PC-9 (cell line): ENCODE measurements around the gene FUT6. TPM values are rescaled to one million over a fixed set of nuclear protein-coding genes. Genes with fewer than 3 reads are reported as not detected.

ENCODE experiments used
- BruUV-seq: library from RNA; stranded (reverse); fragments of 400-500 nt; replicated peaks from 2 replicates; lab custom pipeline; 2021; lab: Mats Ljungman, UMichigan
- CTCF ChIA-PET: fragments of 300-600 bp; sonication (Branson Sonifier 250); formaldehyde crosslinking; loops from one replicate; lab custom pipeline; 2022; ENCODE audit warnings: antibody characterized with exemption; lab: Charles Lee
- POLR2A ChIA-PET: fragments of 300-600 bp; sonication (Branson Sonifier 250); formaldehyde crosslinking; loops from one replicate; lab custom pipeline; 2022; ENCODE audit warnings: antibody characterized with exemption; ENCODE audit not compliant: unreplicated experiment; lab: Charles Lee
- DNase-seq, 2 experiments: peaks; one replicate each; pipeline versions ENCODE4 v3.0.0 to v3.0.0-alpha.2; 2015 to 2022; ENCODE audit warnings: mixed read lengths in 1 of 2
- H2AFZ ChIP-seq: fragments of 200-600 bp; sonication (generic); 2 replicates; pipeline ENCODE4 v1.8.1; 2017; ENCODE audit warnings: antibody characterized with exemption
- H3F3A ChIP-seq: fragments of 200-600 bp; sonication (generic); 2 replicates; pipeline ENCODE4 v1.8.1; 2017; ENCODE audit warnings: antibody characterized with exemption, mild to moderate bottlenecking, low read depth; ENCODE audit not compliant: insufficient read depth
- H3K27ac ChIP-seq: fragments of 200-600 bp; sonication (generic); 2 replicates; pipeline ENCODE4 v1.6.1; 2016; ENCODE audit warnings: mixed run types
- H3K27me3 ChIP-seq: fragments of 200-600 bp; sonication (generic); 2 replicates; pipeline ENCODE4 v1.6.1; 2016; ENCODE audit warnings: low read depth, mixed run types; ENCODE audit not compliant: insufficient read depth
- H3K36me3 ChIP-seq: fragments of 200-600 bp; sonication (generic); 2 replicates; pipeline ENCODE4 v1.6.1; 2016; ENCODE audit warnings: low read depth, mixed run types
- H3K4me1 ChIP-seq: fragments of 200-600 bp; sonication (generic); replicated peaks from 2 replicates; pipeline ENCODE4 v1.6.1; 2016; ENCODE audit warnings: mixed run types; ENCODE audit not compliant: insufficient read depth
- H3K4me2 ChIP-seq: fragments of 200-600 bp; sonication (generic); 2 replicates; pipeline ENCODE4 v1.6.1; 2017; ENCODE audit warnings: mixed run types
- H3K4me3 ChIP-seq: fragments of 200-600 bp; sonication (generic); 2 replicates; pipeline ENCODE4 v1.6.1; 2016; ENCODE audit warnings: mixed run types
- H3K79me2 ChIP-seq: fragments of 200-600 bp; sonication (generic); 2 replicates; pipeline ENCODE4 v1.6.1; 2017; ENCODE audit warnings: low read depth, mixed run types
- H3K9me2 ChIP-seq: fragments of 200-600 bp; sonication (generic); 2 replicates; pipeline ENCODE4 v1.8.1; 2017; ENCODE audit warnings: mild to moderate bottlenecking; ENCODE audit not compliant: insufficient read depth
- H3K9me3 ChIP-seq: fragments of 200-600 bp; sonication (generic); 2 replicates; pipeline ENCODE4 v1.8.1; 2016; ENCODE audit warnings: low read depth; ENCODE audit not compliant: insufficient read depth
- H4K20me1 ChIP-seq: fragments of 200-600 bp; sonication (generic); 2 replicates; pipeline ENCODE4 v1.8.1; 2017; ENCODE audit not compliant: insufficient read depth
- EZH2 ChIP-seq: fragments of 200-600 bp; sonication (generic); IDR thresholded peaks from 2 replicates; pipeline ENCODE4 v1.8.0; 2017; ENCODE audit warnings: antibody characterized with exemption, low read depth
- intact Hi-C: fragments of 100-400 bp; cut with micrococcal nuclease; formaldehyde crosslinking; loops from one replicate; pipeline ENCODE4 v1.10.0; 2022; ENCODE audit not compliant: unreplicated experiment
- total RNA-seq: library from RNA; stranded (reverse); gene quantifications from 2 replicates; pipeline ENCODE4 v1.2.3, GENCODE V29; 2021
- TF ChIP-seq, protein P1 (sequence below): fragments of 200-600 bp; sonication (generic); conservative IDR thresholded peaks from 2 replicates; pipeline ENCODE4 v1.6.1; 2017; ENCODE audit warnings: mixed run types, antibody characterized with exemption, mild to moderate bottlenecking, moderate library complexity

FUT6 gene
- total RNA-seq, 1 experiment from 2014 or later = 0.55 TPM

DNA sequence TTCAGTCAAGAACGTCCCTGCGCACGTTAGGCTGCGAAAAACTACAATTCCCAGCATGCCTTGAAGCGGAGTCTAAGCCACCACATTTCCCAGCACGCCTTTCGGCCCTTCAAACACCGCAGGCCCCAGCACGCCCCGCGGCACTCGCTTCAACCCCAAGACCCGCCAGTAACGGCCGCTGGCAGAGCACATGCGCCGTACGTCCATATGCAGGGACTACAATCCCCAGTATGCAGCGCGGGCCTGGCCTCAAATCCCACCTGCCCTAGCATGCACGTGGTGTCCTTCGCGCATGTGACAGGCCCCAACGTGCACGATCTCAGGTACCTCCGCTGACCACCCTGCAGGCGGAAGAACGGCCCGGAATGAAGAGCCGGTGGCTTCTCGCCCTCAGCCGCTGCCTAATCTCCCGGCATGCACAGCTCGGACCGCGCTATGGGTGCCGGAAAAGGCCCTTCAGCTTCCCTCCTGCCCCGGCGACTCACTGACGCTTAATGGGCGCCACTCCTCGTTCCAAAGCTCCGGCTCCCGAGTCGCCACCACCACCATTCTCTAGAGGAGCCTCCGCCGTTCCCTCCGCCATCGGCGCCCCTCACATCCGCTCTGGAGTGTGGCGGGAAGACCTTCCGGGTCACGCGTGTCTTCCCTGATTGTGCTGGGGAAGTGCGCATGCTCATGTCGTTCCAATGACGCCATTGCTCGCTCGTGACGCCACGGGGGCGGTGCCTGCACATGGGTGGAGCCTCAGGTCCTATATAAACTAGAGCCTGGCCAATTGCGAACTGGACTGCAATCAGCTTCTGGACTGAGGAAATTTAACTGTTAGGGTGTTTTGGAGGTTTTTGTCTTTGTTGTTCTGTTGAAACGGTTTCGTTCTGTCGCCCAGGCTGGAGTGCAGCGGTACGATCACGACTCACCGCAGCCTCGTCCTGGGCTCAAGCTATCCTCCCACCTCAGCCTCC is 48.7 kb downstream of the FUT6 start, which contains the start of gene DUS3L:
DUS3L (minus strand) TSS at position 605 of the 962 bp plus-strand sequence; CDS start at position 583, 22 bp downstream.
- H3K9me3 ChIP-seq = no peaks in the 10 kb centered on the region
- peak within 1 kb of the TSS; percentile 85 for H3K27ac ChIP-seq
- DNase-seq = peak; percentile 87 to 90
- H3K9me2 ChIP-seq = no peaks in the 10 kb centered on the region
- H4K20me1 ChIP-seq = 0 out of 2 replicates have a peak, but pooled peaks cover 6% of the 10 kb centered on the region
- H3K79me2 ChIP-seq = peaks cover 10% of the 10 kb centered on the region
- H3K27me3 ChIP-seq = no peaks in the 10 kb centered on the region
- H2AFZ ChIP-seq = peak within 1 kb of the TSS; percentile 79; the same call in 1 of the 2 replicates
- TF ChIP-seq EZH2 = no peak
- TF ChIP-seq, protein P1, sequence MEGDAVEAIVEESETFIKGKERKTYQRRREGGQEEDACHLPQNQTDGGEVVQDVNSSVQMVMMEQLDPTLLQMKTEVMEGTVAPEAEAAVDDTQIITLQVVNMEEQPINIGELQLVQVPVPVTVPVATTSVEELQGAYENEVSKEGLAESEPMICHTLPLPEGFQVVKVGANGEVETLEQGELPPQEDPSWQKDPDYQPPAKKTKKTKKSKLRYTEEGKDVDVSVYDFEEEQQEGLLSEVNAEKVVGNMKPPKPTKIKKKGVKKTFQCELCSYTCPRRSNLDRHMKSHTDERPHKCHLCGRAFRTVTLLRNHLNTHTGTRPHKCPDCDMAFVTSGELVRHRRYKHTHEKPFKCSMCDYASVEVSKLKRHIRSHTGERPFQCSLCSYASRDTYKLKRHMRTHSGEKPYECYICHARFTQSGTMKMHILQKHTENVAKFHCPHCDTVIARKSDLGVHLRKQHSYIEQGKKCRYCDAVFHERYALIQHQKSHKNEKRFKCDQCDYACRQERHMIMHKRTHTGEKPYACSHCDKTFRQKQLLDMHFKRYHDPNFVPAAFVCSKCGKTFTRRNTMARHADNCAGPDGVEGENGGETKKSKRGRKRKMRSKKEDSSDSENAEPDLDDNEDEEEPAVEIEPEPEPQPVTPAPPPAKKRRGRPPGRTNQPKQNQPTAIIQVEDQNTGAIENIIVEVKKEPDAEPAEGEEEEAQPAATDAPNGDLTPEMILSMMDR = no peak
- peak within 1 kb of the TSS; percentile 77 for H3K4me2 ChIP-seq
- no peaks in the 10 kb centered on the region for H3K4me1 ChIP-seq
- no peaks in the 10 kb centered on the region for H3K36me3 ChIP-seq
- H3K4me3 ChIP-seq = peak within 1 kb of the TSS; percentile 86
- H3F3A ChIP-seq = peaks cover 5% of the 10 kb centered on the region; the same call in 1 of the 2 replicates
- intact Hi-C loops = loop anchor here (2.0 kb wide), 1 partner anchor 110 kb away; the partner anchor contains the start of genes HSD11B1L and MICOS13
- BruUV-seq = TSS peak; percentile 78
- CTCF ChIA-PET = interaction anchor here (1.2 to 2.4 kb wide), 2 partner anchors 13 to 70 kb away, joined by 5 to 7 read pairs; no protein-coding TSS in a partner anchor
- POLR2A ChIA-PET = no interaction called here

DNA sequence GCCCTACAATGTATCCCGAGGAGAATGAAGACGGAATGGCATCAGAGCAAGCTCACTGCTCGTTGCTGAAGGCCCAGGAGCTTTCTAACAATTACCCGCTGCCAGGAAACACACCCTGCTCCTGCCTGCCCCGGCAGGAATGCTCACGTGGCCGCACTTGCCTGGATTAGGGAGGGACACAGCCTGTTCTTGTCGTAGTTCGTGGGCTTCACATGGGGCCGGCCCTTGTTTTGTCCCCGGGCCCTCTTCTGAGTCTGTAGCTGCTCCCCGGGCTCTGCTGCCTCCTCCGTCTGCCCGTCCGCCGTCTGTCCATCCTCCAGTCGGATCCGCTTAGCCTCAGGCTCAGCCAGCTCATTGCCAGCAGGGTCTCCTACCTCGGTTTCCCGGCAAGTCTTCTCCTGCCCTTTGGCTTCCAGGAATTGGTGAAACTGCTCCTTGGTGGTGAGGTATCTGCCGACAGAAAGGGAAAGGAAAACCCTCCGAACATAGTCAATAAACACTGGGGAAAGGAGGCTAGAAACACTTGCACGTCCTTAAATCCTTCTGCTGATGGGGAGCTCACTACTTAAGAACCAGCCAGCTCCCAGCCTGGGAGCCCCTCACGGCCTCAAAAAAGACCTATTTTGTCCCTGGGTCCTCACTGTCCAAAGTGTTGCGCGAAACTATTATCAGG is 49.5 kb downstream of the FUT6 start:
- Histone ChIP-seq H3K9me2 (no peaks in the 10 kb centered on the region), H3K79me2 (peaks cover 10% of the 10 kb centered on the region), H3F3A (peaks cover 5% of the 10 kb centered on the region; the same call in 1 of the 2 replicates), H4K20me1 (0 out of 2 replicates have a peak, but pooled peaks cover 6% of the 10 kb centered on the region), H3K4me2 (peak overlapping the region; percentile 77), H3K27ac (no peak overlapping the region), H3K9me3 (no peaks in the 10 kb centered on the region), H3K4me3 (peak overlapping the region; percentile 86), H3K27me3 (no peaks in the 10 kb centered on the region), H2AFZ (no peak overlapping the region), H3K36me3 (no peaks in the 10 kb centered on the region), H3K4me1 (no peaks in the 10 kb centered on the region)
- no peak for TF ChIP-seq EZH2
- TF ChIP-seq, protein P1 = no peak
- intact Hi-C loops = loop anchor here (2.0 kb wide), 1 partner anchor 109 kb away; the partner anchor contains the start of genes HSD11B1L and MICOS13
- POLR2A ChIA-PET = interaction anchor here (0.6 kb wide), 1 partner anchor 14 kb away, joined by 3 read pairs; no protein-coding TSS in a partner anchor
- no peak for DNase-seq
- no TSS peak for BruUV-seq
- CTCF ChIA-PET = interaction anchor here (2.4 kb wide), 1 partner anchor 14 kb away, joined by 5 read pairs; no protein-coding TSS in a partner anchor

DNA sequence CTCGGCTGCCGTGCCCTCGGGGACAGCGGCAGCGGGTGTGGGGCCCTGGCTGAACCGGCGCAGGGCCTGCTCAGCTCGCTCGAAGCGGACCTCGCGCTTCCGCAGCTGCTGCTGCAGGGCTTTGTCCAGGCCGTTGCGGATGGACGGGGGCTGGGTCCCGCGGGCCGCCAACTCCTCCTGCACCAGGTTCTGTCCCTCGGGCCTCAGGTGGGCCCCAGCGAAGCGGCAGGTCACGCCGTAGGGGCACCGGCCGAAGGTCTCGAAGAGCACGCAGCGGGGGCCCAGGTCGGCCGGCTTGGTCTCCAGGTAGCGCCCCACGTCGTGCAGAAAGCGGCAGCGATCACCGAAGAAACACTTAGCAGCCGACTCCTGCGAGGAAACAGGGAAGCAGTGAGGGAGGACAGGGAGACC is 50.1 kb downstream of the FUT6 start:
- H4K20me1 ChIP-seq = 0 out of 2 replicates have a peak, but pooled peaks cover 6% of the 10 kb centered on the region
- ChIA-PET CTCF (interaction anchor here (2.4 kb wide), 1 partner anchor 15 kb away, joined by 5 read pairs; no protein-coding TSS in a partner anchor), POLR2A (no interaction called here)
- no TSS peak for BruUV-seq
- H3K36me3 ChIP-seq = no peaks in the 10 kb centered on the region
- H3K27ac ChIP-seq = no peak overlapping the region
- no peak for DNase-seq
- intact Hi-C loops = no loop called here
- peaks cover 10% of the 10 kb centered on the region for H3K79me2 ChIP-seq
- H2AFZ ChIP-seq = no peak overlapping the region
- H3K4me2 ChIP-seq = peak overlapping the region; percentile 77; the same call in 1 of the 2 replicates
- H3K4me3 ChIP-seq = no peak overlapping the region
- H3K9me2 ChIP-seq = no peaks in the 10 kb centered on the region
- no peaks in the 10 kb centered on the region for H3K9me3 ChIP-seq
- H3K4me1 ChIP-seq = no peaks in the 10 kb centered on the region
- no peak for TF ChIP-seq EZH2
- TF ChIP-seq, protein P1 = no peak
- H3K27me3 ChIP-seq = no peaks in the 10 kb centered on the region
- H3F3A ChIP-seq = peaks cover 5% of the 10 kb centered on the region; the same call in 1 of the 2 replicates
